Activated CD8-positive, alpha-beta memory T cell treated with anti-CD3 and anti-CD28 coated beads for 36 hours (primary cell): Measurements from ENCODE around the gene ENPP5. TPM values are rescaled to one million over a fixed set of nuclear protein-coding genes. Genes with fewer than 3 reads are reported as not detected.
"Not testable (repeated sequence)": the region's sequence is repeated elsewhere in the genome, so short reads cannot be mapped to it uniquely, and the experiment has no call there.

ENCODE experiments used
- CTCF ChIA-PET: fragments of 350-600 bp; sonication (Branson Sonifier 250); formaldehyde crosslinking; loops from one replicate; lab custom pipeline; 2021; ENCODE audit warnings: antibody characterized with exemption; lab: Charles Lee
- POLR2A ChIA-PET: fragments of 350-600 bp; sonication (Branson Sonifier 250); formaldehyde crosslinking; loops from one replicate; lab custom pipeline; 2021; ENCODE audit warnings: antibody characterized with exemption; lab: Charles Lee
- total RNA-seq, 2 experiments: library from RNA; stranded (reverse); gene quantifications; one replicate each; pipeline ENCODE4 v1.2.3, GENCODE V29; 2021

ENPP5 gene
- total RNA-seq, 2 experiments from 2014 or later = 0.19 to 0.21 TPM

GRCh38 chr6:46186583-46186982 lies 15.8 kb upstream of the ENPP5 start:
- POLR2A ChIA-PET = no interaction called here
- CTCF ChIA-PET = interaction anchor here (1.8 kb wide), 1 partner anchor 96 kb away, joined by 5 read pairs; no protein-coding TSS in a partner anchor

- CTCF ChIA-PET = no interaction called here
- POLR2A ChIA-PET = no interaction called here
Observed at GRCh38 chr6:46184114-46184513, 13.3 kb upstream of the ENPP5 start.

- CTCF ChIA-PET = no interaction called here
- POLR2A ChIA-PET = interaction anchor here (0.5 kb wide), 1 partner anchor 111 kb away, joined by 3 read pairs; no protein-coding TSS in a partner anchor
Observed at GRCh38 chr6:46175976-46176375, 5.2 kb upstream of the ENPP5 start.

GRCh38 chr6:46175446-46175845 lies 4.7 kb upstream of the ENPP5 start:
- ChIA-PET POLR2A (no interaction called here), CTCF (no interaction called here)

- CTCF ChIA-PET = no interaction called here
- POLR2A ChIA-PET = no interaction called here
Observed at GRCh38 chr6:46174904-46175303, 4.1 kb upstream of the ENPP5 start.

GRCh38 chr6:46172176-46172575 lies 1.4 kb upstream of the ENPP5 start:
- CTCF ChIA-PET = no interaction called here
- POLR2A ChIA-PET = no interaction called here

GRCh38 chr6:46160102-46160501 lies 10.7 kb downstream of the ENPP5 start:
- CTCF ChIA-PET = no interaction called here
- POLR2A ChIA-PET = no interaction called here

GRCh38 chr6:46159229-46159628 lies 11.6 kb downstream of the ENPP5 start:
- POLR2A ChIA-PET = no interaction called here
- CTCF ChIA-PET = no interaction called here

GRCh38 chr6:46156701-46157100 lies 14.1 kb downstream of the ENPP5 start:
- ChIA-PET CTCF (no interaction called here), POLR2A (no interaction called here)

- POLR2A ChIA-PET, CTCF ChIA-PET: not testable (repeated sequence)
Observed at GRCh38 chr6:46149066-46149465, 21.7 kb downstream of the ENPP5 start.

GRCh38 chr6:46144270-46144669 lies 26.5 kb downstream of the ENPP5 start:
- POLR2A ChIA-PET = no interaction called here
- CTCF ChIA-PET = no interaction called here

GRCh38 chr6:46138281-46138680 lies 32.5 kb downstream of the ENPP5 start:
- ChIA-PET POLR2A (no interaction called here), CTCF (interaction anchor here (1.2 kb wide), 1 partner anchor 8 kb away, joined by 4 read pairs; the partner anchor contains the start of gene ENPP4)

GRCh38 chr6:46137387-46137786 lies 33.4 kb downstream of the ENPP5 start:
- CTCF ChIA-PET = no interaction called here
- POLR2A ChIA-PET = no interaction called here

GRCh38 chr6:46136831-46137230 lies 33.9 kb downstream of the ENPP5 start:
- ChIA-PET POLR2A (no interaction called here), CTCF (no interaction called here)

GRCh38 chr6:46135176-46135575 lies 35.6 kb downstream of the ENPP5 start:
- CTCF ChIA-PET = no interaction called here
- POLR2A ChIA-PET = no interaction called here

- ChIA-PET CTCF (no interaction called here), POLR2A (no interaction called here)
Observed at GRCh38 chr6:46134216-46134615, 36.6 kb downstream of the ENPP5 start.

GRCh38 chr6:46131291-46131690 lies 39.5 kb downstream of the ENPP5 start:
- CTCF ChIA-PET, POLR2A ChIA-PET: not testable (repeated sequence)

GRCh38 chr6:46130666-46131065 lies 40.1 kb downstream of the ENPP5 start:
- ChIA-PET POLR2A (interaction anchor here (0.7 to 1.0 kb wide), 2 partner anchors 57 to 195 kb away, joined by 3 to 4 read pairs; no protein-coding TSS in a partner anchor), CTCF (no interaction called here)

- POLR2A ChIA-PET = interaction anchor here (0.5 to 1.0 kb wide), 7 partner anchors 15 to 195 kb away, joined by 3 to 8 read pairs (median 4); no protein-coding TSS in a partner anchor
- CTCF ChIA-PET = interaction anchor here (0.6 to 1.2 kb wide), 3 partner anchors 9 to 917 kb away, joined by 3 to 4 read pairs (median 3); no protein-coding TSS in a partner anchor
Observed at GRCh38 chr6:46129629-46130511, 40.9 kb downstream of the ENPP5 start, which contains the start of gene ENPP4. Gene ENPP4, plus strand, starts transcription at chr6:46129989. Its CDS starts 9,595 bp downstream, at chr6:46139584.

- POLR2A ChIA-PET = no interaction called here
- CTCF ChIA-PET = interaction anchor here (1.1 to 1.2 kb wide), 2 partner anchors 10 to 12 kb away, joined by 3 to 4 read pairs; no protein-coding TSS in a partner anchor
Observed at GRCh38 chr6:46129291-46129628, 41.5 kb downstream of the ENPP5 start.

- ChIA-PET POLR2A (no interaction called here), CTCF (interaction anchor here (0.7 to 1.2 kb wide), 2 partner anchors 11 to 13 kb away, joined by 3 read pairs; no protein-coding TSS in a partner anchor)
Observed at GRCh38 chr6:46128476-46128875, 42.3 kb downstream of the ENPP5 start.
